SJCRH30 (cell line): ENCODE measurements around the gene TFF3. TPM values are rescaled to one million over a fixed set of nuclear protein-coding genes. Genes with fewer than 3 reads are reported as not detected.
"Not testable (repeated sequence)": the region's sequence is repeated elsewhere in the genome, so short reads cannot be mapped to it uniquely, and the experiment has no call there.

Source experiments
- DNase-seq, 2 experiments: peaks; one replicate each; pipeline ENCODE4 v3.0.0-alpha.2; 2015 to 2020
- H3K27ac ChIP-seq: fragments of 250-450 bp; sonication (Bioruptor Pico); 2 replicates; pipeline ENCODE4 v1.5.1; 2020; ENCODE audit warnings: mild to moderate bottlenecking, moderate library complexity
- H3K27me3 ChIP-seq: fragments of 250-450 bp; sonication (Bioruptor Pico); 2 replicates; pipeline ENCODE4 v1.5.1; 2020; ENCODE audit warnings: mild to moderate bottlenecking, moderate library complexity
- H3K36me3 ChIP-seq: fragments of 250-450 bp; sonication (Bioruptor Pico); 2 replicates; pipeline ENCODE4 v1.5.1; 2020; ENCODE audit warnings: mild to moderate bottlenecking, moderate library complexity
- H3K4me1 ChIP-seq: fragments of 250-450 bp; sonication (Bioruptor Pico); 2 replicates; pipeline ENCODE4 v1.5.1; 2020; ENCODE audit warnings: mild to moderate bottlenecking, moderate library complexity
- H3K4me3 ChIP-seq: fragments of 250-450 bp; sonication (Bioruptor Pico); 2 replicates; pipeline ENCODE4 v1.5.1; 2020; ENCODE audit warnings: mild to moderate bottlenecking, moderate library complexity
- H3K9me3 ChIP-seq: fragments of 250-450 bp; sonication (Bioruptor Pico); replicated peaks from 2 replicates; pipeline ENCODE4 v1.5.1; 2020; ENCODE audit warnings: mild to moderate bottlenecking, moderate library complexity
- total RNA-seq: library from RNA; depleted of rRNA; stranded (reverse); fragments of >200 nt; shearing (Covaris generic); gene quantifications from 2 replicates; pipeline ENCODE4 v1.2.3, GENCODE V29; 2014

The TFF3 gene
- total RNA-seq, 1 experiment from 2014 or later: 48.5 TPM

- no peak for DNase-seq
- Histone ChIP-seq H3K27me3 (0 out of 2 replicates have a peak, but pooled peaks cover 9% of the 10 kb centered on the region), H3K27ac (no peak overlapping the region), H3K36me3 (no peaks in the 10 kb centered on the region), H3K4me3 (no peak overlapping the region), H3K4me1 (no peaks in the 10 kb centered on the region), H3K9me3 (no peaks in the 10 kb centered on the region)
Observed at GRCh38 chr21:42298237-42298636, 17.0 kb downstream of the TFF3 start.

GRCh38 chr21:42297377-42297776 lies 17.8 kb downstream of the TFF3 start:
- Histone ChIP-seq H3K27me3 (0 out of 2 replicates have a peak, but pooled peaks cover 9% of the 10 kb centered on the region), H3K4me3 (no peak overlapping the region), H3K9me3 (no peaks in the 10 kb centered on the region), H3K36me3 (no peaks in the 10 kb centered on the region), H3K4me1 (no peaks in the 10 kb centered on the region), H3K27ac (no peak overlapping the region)
- DNase-seq: no peak

- DNase-seq: no peak
- Histone ChIP-seq H3K27ac (no peak overlapping the region), H3K27me3 (0 out of 2 replicates have a peak, but pooled peaks cover 3% of the 10 kb centered on the region), H3K9me3 (no peaks in the 10 kb centered on the region), H3K36me3 (no peaks in the 10 kb centered on the region), H3K4me1 (no peaks in the 10 kb centered on the region), H3K4me3 (no peak overlapping the region)
Observed at GRCh38 chr21:42296501-42296900, 18.7 kb downstream of the TFF3 start.

- Histone ChIP-seq H3K27me3 (0 out of 2 replicates have a peak, but pooled peaks cover 3% of the 10 kb centered on the region), H3K36me3 (no peaks in the 10 kb centered on the region), H3K4me3 (no peak overlapping the region), H3K4me1 (no peaks in the 10 kb centered on the region), H3K9me3 (no peaks in the 10 kb centered on the region), H3K27ac (no peak overlapping the region)
- no peak for DNase-seq
Observed at GRCh38 chr21:42295845-42296244, 19.4 kb downstream of the TFF3 start.

- no peak overlapping the region for H3K4me3 ChIP-seq
- no peaks in the 10 kb centered on the region for H3K36me3 ChIP-seq
- DNase-seq: no peak
- H3K27me3 ChIP-seq: 0 out of 2 replicates have a peak, but pooled peaks cover 3% of the 10 kb centered on the region
- no peaks in the 10 kb centered on the region for H3K9me3 ChIP-seq
- no peak overlapping the region for H3K27ac ChIP-seq
- no peaks in the 10 kb centered on the region for H3K4me1 ChIP-seq
Observed at GRCh38 chr21:42294273-42294880, 20.8 kb downstream of the TFF3 start.

GRCh38 chr21:42293649-42294272 lies 21.4 kb downstream of the TFF3 start:
- no peak for DNase-seq
- no peaks in the 10 kb centered on the region for H3K36me3 ChIP-seq
- H3K27me3 ChIP-seq: 0 out of 2 replicates have a peak, but pooled peaks cover 3% of the 10 kb centered on the region
- H3K27ac ChIP-seq: no peak overlapping the region
- H3K9me3 ChIP-seq: no peaks in the 10 kb centered on the region
- H3K4me3 ChIP-seq: no peak overlapping the region
- no peaks in the 10 kb centered on the region for H3K4me1 ChIP-seq

- not testable (repeated sequence) for H3K27me3 ChIP-seq, DNase-seq, H3K4me1 ChIP-seq, H3K36me3 ChIP-seq, H3K9me3 ChIP-seq, H3K27ac ChIP-seq, H3K4me3 ChIP-seq
Observed at GRCh38 chr21:42292563-42293142, 22.6 kb downstream of the TFF3 start.

GRCh38 chr21:42291751-42292562 lies 23.3 kb downstream of the TFF3 start:
- H3K36me3 ChIP-seq: no peaks in the 10 kb centered on the region
- no peak overlapping the region for H3K4me3 ChIP-seq
- DNase-seq: no peak
- H3K27ac ChIP-seq: no peak overlapping the region
- H3K9me3 ChIP-seq: no peaks in the 10 kb centered on the region
- no peaks in the 10 kb centered on the region for H3K4me1 ChIP-seq
- H3K27me3 ChIP-seq: no peaks in the 10 kb centered on the region

GRCh38 chr21:42291003-42291750 lies 24.0 kb downstream of the TFF3 start:
- H3K27ac ChIP-seq: no peak overlapping the region
- H3K27me3 ChIP-seq: no peaks in the 10 kb centered on the region
- DNase-seq: no peak
- H3K4me3 ChIP-seq: no peak overlapping the region
- no peaks in the 10 kb centered on the region for H3K9me3 ChIP-seq
- H3K4me1 ChIP-seq: no peaks in the 10 kb centered on the region
- no peaks in the 10 kb centered on the region for H3K36me3 ChIP-seq

- Histone ChIP-seq H3K4me1 (no peaks in the 10 kb centered on the region), H3K36me3 (no peaks in the 10 kb centered on the region), H3K27me3 (no peaks in the 10 kb centered on the region), H3K27ac (no peak overlapping the region), H3K9me3 (no peaks in the 10 kb centered on the region), H3K4me3 (no peak overlapping the region)
- DNase-seq: no peak
Observed at GRCh38 chr21:42290505-42290904, 24.7 kb downstream of the TFF3 start.

- H3K27ac ChIP-seq: no peak overlapping the region
- no peak for DNase-seq
- no peaks in the 10 kb centered on the region for H3K9me3 ChIP-seq
- no peaks in the 10 kb centered on the region for H3K36me3 ChIP-seq
- no peaks in the 10 kb centered on the region for H3K4me1 ChIP-seq
- no peak overlapping the region for H3K4me3 ChIP-seq
- H3K27me3 ChIP-seq: no peaks in the 10 kb centered on the region
Observed at GRCh38 chr21:42289926-42290325, 25.3 kb downstream of the TFF3 start.

GRCh38 chr21:42288962-42289361 lies 26.2 kb downstream of the TFF3 start:
- no peak for DNase-seq
- Histone ChIP-seq H3K4me3 (no peak overlapping the region), H3K27ac (no peak overlapping the region), H3K27me3 (no peaks in the 10 kb centered on the region), H3K36me3 (no peaks in the 10 kb centered on the region), H3K4me1 (no peaks in the 10 kb centered on the region), H3K9me3 (no peaks in the 10 kb centered on the region)

GRCh38 chr21:42287193-42288083 lies 27.8 kb downstream of the TFF3 start:
- no peak overlapping the region for H3K4me3 ChIP-seq
- no peaks in the 10 kb centered on the region for H3K4me1 ChIP-seq
- H3K27me3 ChIP-seq: no peaks in the 10 kb centered on the region
- no peak for DNase-seq
- H3K36me3 ChIP-seq: no peaks in the 10 kb centered on the region
- no peaks in the 10 kb centered on the region for H3K9me3 ChIP-seq
- no peak overlapping the region for H3K27ac ChIP-seq

GRCh38 chr21:42286416-42286815 lies 28.8 kb downstream of the TFF3 start:
- H3K9me3 ChIP-seq: no peaks in the 10 kb centered on the region
- H3K4me1 ChIP-seq: no peaks in the 10 kb centered on the region
- no peak overlapping the region for H3K4me3 ChIP-seq
- H3K36me3 ChIP-seq: no peaks in the 10 kb centered on the region
- DNase-seq: no peak
- no peak overlapping the region for H3K27ac ChIP-seq
- H3K27me3 ChIP-seq: no peaks in the 10 kb centered on the region
